NCI-H146 (cell line): ENCODE results near the gene ASAH2.
"Not testable (repeated sequence)": the region's sequence is repeated elsewhere in the genome, so short reads cannot be mapped to it uniquely, and the experiment has no call there.

Experiments
- DNase-seq: peaks from one replicate; lab custom pipeline; 2025; lab: John Stamatoyannopoulos, UW

The ASAH2 gene

GRCh38 chr10:50254479-50254878 is 3.2 kb upstream of the ASAH2 start:
- no peak for DNase-seq

DNA sequence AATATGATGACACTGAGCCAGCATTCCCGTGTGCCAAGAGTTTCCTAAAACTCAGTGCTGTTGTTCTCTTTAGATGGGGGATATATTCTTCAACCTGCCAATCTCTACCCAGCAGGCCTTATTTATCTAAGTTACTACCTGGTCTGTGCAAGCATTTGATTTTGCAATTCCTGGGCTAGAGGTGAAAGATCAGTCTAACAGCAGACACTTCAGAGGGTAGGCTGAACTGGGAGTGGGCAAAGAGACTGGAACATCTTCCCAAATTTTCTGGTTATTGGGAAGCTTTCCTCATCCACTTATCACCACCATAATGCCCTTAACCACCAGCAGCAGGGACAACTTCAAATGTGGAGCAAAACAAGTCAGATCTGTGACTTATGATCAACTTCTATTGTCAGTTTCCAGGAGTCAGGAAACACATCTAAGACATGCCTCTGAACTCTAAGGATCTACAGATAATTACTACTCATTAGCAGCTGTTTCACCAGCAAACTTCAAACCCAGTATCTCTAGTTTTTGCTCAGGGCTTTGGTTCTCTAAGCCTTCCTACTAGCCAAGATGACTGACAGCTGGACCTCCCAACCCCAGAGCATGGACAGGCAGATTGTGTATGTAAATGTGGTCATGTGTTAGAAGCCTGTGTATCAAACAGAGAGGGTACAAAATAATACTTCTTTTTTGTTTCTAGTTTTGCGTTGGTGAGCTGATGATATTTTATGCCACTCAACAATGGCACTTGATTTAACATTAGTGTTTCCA is 1.0 kb downstream of the ASAH2 start:
- no peak for DNase-seq

DNA sequence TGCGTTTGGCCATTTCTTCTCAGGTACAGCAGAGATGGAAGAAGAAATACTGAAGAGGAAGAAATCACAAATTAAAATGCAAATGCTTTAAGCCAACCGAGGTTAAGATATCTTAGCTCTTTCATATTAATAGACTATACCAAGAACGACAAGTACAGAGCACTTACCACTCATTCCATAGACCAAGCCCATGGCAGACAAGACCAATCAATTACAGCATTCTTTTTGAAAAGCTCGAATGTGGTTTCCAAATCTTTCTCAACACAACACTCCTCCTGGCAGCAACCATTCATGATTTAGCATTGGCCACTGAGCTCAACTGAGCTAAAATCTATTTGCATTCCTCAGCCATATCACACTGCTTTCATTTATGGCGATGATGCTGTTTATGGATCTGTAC is 2.7 kb downstream of the ASAH2 start:
- no peak for DNase-seq

DNA sequence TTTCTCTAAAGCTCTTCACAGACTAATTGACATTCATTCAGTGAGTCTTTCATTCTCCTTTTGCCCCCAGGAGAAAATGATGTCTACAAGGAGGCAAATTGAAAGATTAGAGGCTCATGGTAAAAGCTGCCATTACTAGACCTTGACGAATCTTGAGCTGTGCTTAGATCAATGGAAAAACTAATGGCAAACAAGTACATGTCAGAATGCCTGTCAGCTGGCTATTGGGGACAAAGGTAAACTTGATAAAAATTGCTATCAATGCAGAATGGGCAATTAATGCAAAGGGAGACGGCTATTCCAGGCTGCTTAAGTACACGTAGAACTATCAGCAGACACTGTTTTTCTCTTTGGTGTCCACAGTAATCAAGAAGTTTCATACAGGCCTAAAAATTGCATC is 3.3 kb downstream of the ASAH2 start:
- DNase-seq = no peak

- no peak for DNase-seq
Measured at GRCh38 chr10:50244201-50244600, 7.1 kb downstream of the ASAH2 start.

- DNase-seq = no peak
Measured at GRCh38 chr10:50242777-50243176, 8.5 kb downstream of the ASAH2 start.

GRCh38 chr10:50241478-50241877 is 9.8 kb downstream of the ASAH2 start:
- not testable (repeated sequence) for DNase-seq

- DNase-seq = peak; percentile 7
Measured at GRCh38 chr10:50234486-50234885, 16.8 kb downstream of the ASAH2 start.

GRCh38 chr10:50232261-50232639 is 19.1 kb downstream of the ASAH2 start:
- DNase-seq = no peak

DNA sequence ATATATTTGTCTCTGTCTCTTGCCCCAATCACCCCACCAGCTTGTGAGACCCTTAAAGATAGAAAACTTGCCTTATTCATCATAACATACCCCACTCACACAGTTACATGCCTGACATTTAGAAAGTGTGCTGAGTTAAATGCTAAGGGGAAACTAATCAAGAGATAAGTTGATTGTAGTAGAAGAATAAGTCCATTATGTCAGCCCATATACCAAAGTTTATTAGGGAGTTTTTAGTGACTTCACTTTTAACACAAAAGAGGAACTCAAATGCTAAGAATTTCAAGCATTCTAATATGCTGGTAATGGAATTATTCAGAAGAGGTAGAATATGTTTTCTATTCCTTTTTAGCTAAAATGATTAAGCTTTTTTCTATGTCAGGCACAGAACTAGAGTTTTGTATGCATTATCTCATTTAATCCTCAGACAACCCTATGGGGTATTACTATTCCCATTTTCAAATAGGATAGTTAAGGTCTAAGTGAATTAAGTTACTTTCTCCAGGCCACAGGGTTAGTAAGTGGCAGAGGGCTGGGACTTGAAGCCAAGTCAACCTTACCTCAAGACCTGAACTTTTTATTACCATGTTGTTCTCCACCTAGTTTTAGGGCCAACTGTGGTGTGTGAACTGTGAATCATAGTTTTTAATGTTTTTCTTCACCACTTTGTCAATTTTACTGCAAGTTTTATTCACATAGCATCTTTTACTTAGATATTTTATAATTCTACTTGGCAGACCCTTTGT is 19.6 kb downstream of the ASAH2 start:
- DNase-seq = no peak

DNA sequence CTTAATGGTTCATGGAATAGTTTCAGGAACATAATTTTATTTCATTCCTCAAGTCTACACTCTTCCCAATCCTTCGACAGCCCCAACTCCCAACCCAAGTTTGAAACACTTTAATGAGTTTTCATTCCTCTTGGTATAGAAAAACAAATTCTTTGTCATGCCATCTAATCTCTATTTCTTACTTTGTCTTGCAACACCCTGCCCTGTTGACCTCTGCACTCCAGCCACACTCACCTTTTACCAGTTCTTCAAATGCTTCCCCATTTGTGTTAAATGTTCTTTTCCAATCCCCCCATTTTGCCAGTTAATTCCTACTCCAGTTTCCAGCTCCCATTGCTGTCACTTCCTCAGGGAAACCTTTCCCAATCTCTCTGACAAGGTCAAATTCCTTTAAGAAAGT is 21.9 kb downstream of the ASAH2 start:
- DNase-seq = no peak

- DNase-seq = no peak
Measured at GRCh38 chr10:50228672-50229071, 22.6 kb downstream of the ASAH2 start.

DNA sequence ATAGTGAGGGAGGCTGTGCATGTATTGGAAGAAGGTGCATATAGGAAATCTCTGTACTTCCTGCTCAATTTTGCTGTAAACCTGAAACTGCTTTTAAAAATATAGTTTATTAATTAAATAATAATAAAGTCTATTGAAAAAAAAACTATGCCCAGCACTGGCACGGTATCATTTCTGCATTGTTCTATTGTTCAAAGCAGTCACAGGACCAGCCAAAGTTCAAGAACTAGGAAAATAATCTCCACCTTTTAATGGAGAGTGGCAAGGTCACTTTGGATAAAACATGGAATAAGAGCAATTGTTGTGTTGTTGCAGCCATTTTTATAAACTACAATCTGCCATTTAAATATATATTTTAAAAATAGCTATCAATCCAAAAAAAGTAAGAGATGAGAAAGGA is 24.7 kb downstream of the ASAH2 start:
- DNase-seq = no peak

DNA sequence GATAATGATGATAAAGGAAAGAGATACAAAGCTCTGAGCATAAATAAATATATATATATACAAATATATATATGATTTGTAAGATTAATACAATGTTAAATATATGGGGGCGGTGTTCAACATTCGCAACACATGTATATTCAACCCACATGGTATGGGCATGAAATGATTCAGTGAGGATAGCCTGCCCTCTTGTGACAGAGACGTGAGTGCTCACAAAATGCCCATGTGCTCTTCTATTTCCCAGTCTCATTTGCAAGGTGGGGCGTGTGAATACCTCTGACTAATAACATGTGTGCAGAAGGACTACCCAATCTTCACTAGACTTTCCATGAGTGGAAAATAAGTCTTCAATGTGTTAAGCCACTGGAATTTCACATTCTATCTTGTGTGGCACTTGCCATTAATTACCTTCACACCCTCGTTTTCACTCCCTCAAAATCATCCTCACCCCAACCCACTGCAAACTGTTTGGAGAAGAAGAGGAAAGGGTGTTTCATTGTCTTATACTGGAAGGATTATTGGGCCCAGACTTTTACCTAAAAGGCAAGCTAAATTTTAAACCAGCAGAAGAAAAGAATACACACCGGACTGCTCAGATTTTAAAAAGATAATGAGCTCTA is 26.9 kb downstream of the ASAH2 start:
- peak; percentile 43 for DNase-seq

DNA sequence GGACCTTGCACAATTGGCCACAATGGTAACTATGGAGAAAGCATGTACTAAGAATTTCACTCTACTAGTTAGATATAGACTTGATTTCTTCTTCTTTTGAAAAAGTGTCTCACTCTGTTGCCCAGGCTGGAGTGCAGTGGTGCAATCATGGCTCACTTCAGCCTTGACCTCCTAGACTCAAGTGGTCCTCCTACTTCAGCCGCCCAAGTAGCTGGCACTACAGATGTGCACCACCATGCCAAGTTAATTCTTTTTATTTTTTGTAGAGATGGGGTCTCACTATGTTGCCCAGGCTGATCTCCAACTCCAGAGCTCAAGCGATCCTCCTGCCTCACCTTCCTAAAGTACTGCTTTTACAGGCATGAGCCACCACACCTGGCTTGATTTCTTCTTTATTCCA is 29.1 kb downstream of the ASAH2 start:
- no peak for DNase-seq

DNA sequence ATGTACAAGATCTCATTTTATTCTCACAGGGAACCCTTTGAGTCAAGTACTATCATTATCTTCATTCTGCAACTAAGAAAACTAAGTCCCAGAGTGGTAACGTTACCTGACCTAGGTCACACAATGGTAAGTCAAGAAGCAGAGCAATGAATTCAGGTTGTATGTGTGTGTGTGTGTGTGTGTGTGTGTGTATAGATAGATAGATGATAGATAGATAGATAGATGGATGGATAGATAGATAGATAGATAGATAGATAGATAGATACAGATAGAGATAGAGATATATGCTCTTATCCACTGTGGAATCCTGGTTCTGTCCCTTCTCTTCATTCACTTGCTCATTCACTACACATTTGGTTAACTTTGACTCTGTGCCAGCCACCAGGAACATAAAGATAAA is 29.8 kb downstream of the ASAH2 start:
- no peak for DNase-seq

GRCh38 chr10:50219646-50220045 is 31.7 kb downstream of the ASAH2 start:
- no peak for DNase-seq

DNA sequence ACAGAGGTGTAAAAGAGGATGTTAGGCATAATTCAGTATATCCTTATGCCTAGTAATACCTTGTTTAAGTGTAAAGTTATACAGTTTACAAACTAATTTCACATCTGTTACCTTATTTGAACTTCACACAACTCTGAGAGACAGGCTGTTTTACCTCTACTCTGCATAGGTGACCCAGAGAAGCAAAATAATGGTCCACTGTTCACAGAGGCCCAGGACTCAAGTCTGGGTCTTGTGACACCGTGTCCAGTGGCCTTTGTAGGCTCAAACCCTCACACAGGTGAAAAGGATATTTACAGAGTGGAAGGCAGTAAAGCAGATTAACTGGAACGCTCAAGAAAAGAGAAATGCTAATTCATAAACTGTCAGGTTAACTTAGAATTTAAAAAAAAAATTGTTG is 32.1 kb downstream of the ASAH2 start:
- no peak for DNase-seq

GRCh38 chr10:50216894-50217293 is 34.4 kb downstream of the ASAH2 start:
- no peak for DNase-seq

GRCh38 chr10:50216418-50216817 is 34.9 kb downstream of the ASAH2 start:
- DNase-seq = no peak

GRCh38 chr10:50211670-50212069 is 39.6 kb downstream of the ASAH2 start:
- DNase-seq = no peak

GRCh38 chr10:50210876-50211275 is 40.4 kb downstream of the ASAH2 start:
- DNase-seq = no peak
